ENCODE measurements around the gene GID8.

Gene GID8

DNA sequence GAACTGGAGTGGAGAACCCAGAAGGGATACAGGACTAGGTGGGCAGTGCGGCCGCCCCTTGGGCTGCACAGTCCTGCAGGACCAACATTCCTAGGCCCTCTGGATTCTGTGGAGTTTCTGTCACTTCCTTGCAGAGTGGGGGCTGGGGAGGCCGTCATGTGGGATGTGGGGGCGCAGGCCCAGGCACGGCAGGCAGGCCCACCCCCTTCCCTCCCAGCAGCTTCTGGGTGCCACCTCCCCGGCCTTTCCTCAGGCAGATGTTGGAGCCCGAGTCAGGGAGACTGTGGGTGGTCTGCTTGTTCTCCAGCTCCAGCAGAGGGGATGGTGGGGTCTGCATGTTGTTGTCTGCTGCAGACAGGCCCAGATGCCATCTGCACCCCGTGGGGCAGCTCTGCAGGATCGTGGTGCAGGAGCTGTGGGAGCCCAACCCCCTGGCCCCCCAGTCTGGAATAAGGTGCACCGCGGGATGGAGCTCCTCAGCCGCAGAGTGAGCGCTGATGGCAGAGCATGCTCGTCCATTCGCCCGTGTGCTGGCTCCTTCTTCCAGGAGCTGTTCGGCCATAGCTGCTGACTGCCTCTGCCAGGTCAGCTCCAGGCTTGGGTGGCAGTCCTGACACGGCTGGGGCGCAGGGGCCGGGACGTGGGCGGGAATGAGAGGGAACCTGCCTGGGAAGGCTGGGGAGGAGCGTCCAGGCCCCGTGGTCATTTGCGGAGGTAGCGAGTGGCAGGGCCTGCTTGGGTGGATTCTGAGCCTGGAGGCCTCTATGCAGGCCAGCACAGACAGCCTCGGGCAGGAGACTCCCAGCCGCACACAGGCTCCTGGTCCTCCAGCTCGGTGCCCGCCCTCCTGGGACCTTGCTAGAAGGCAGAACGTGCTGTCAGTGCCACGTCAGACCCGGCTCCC is 32.6 kb downstream of the GID8 start:
- no peak for DNase-seq (ENCODE audit: low spot score)

DNA sequence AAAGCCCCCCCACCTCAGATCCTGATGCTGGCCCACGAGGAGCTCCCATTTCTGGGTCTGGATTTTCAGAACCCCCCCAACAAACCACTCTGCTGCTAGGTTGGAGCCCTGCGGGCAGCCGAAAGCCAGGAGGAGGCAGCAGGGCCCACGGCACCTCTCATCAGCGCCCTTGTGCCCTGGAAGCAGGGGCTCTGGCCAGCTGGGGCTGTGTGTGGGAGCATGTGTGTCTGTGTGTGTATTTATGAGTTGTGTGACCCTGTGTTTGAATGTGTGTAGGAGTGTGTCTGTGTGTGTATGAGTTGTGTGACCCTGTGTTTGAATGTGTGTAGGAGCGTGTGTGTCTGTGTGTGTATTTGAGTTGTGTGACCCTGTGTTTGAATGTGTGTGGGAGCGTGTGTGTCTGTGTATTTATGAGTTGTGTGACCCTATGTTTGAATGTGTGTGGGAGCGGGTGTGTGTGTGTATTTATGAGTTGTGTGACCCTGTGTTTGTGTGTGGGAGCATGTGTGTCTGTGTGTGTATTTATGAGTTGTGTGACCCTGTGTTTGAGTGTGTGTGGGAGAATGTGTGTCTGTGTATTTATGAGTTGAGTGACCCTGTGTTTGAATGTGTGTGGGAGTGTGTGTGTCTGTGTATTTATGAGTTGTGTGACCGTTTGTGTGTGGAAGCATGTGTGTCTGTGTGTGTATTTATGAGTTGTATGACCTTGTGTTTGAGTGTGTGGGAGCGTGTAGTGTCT is 33.4 kb downstream of the GID8 start:
- no peak for DNase-seq (ENCODE audit: low spot score)

DNA sequence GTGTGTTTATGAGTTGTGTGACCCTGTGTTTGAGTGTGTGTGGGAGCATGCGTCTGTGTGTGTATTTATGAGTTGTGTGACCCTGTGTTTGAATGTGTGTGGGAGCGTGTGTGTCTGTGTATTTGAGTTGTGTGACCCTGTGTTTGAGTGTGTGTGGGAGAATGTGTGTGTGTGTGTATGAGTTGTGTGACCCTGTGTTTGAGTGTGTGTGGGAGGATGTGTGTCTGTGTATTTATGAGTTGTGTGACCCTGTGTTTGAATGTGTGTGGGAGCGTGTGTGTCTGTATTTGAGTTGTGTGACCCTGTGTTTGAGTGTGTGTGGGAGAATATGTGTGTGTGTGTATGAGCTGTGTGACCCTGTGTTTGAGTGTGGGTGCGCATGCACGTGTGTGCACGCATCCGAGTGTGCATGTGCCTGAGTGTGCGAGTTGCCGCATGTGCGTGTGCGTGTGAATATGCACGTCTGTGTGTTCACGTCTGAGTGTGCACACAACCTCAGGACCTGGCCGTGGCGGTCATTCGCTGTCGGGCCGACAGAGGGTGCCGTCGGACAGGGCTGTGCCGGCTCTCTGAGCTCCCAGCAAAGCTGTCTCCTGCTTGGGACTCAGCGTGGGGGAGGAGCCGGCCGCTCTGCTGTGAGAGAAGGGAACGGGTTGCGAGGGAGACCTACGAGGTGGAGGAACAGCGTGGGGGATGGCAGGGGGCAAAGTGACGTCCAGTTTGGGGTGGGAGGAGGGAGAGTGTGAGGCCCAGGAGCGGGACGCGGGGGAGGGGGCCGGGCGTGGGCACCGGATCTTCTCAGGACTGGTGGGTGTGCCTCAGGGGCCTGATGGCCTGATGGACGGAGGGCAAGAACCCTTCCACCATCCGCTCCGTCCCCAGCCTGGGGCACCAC is 34.2 kb downstream of the GID8 start:
- DNase-seq (ENCODE audit: low spot score) = peak; percentile 98

DNA sequence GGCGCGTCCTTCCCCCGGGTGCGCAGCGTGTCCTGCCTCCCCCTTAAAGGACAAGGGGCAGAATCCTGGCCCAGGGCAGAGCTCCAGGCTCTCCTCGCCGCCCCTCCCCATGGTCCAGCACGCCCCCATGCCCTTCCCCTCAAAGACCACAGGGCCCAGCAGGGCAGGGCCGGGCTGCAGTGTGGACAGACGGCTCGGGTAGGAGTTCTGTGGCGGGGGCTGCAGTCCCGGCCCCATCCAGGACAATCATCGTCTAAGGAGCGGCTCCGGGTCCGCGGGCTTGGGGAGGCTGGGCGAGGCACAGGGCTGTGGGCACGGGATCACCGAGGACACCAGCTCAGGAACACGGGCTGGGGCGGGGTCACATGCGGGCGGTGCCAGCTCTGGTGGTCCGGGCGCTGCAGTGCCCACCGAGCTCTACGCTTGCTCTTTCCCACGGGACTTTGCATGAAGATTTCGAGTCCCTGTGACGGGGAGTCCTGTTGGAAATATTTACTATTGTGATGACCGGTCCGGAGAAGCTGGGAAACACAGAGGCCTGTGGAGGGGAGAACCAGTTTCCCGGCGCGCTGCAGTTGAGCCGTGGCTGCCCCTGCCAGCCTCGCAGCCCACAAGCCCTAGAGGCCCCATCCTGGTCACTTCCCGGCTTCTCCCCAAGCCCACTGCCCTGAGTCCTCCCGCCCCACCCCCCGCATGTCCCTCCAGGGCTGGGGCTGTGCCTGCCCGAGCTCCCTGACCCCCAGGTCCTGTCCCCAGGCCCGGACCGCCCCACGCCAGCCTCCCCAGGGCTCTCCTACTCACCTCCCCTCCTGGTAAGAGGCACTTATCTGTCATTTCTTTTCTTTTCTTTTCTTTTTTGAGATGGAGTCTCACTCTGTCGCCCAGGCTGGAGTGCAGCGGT is 35.1 kb downstream of the GID8 start:
- no peak for DNase-seq (ENCODE audit: low spot score)

DNA sequence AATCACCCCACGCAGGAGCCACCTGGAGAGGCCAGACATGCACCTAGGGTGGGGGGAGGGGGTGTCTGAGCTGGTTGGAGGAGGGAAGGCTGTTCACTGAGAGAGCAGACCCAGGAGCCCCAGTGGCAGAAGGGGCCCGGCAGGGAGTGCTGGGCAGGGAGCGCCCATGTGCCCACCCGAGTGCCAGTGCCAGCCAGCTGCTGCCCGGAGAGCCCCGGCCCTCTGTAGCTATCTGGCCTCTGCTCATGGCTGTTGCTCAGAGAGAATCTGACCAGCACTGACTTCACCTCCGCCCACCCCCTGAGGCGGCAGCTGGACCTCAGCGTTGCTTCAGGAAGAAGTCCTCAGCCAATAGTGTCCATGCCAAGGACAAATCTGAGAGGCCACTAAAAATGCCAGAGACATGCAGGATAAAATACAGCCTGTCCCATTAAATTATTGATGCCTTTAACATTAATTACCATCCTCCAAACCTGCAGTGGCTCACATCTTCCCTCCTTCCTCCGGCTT is 37.4 kb downstream of the GID8 start:
- no peak for DNase-seq (ENCODE audit: low spot score)

DNA sequence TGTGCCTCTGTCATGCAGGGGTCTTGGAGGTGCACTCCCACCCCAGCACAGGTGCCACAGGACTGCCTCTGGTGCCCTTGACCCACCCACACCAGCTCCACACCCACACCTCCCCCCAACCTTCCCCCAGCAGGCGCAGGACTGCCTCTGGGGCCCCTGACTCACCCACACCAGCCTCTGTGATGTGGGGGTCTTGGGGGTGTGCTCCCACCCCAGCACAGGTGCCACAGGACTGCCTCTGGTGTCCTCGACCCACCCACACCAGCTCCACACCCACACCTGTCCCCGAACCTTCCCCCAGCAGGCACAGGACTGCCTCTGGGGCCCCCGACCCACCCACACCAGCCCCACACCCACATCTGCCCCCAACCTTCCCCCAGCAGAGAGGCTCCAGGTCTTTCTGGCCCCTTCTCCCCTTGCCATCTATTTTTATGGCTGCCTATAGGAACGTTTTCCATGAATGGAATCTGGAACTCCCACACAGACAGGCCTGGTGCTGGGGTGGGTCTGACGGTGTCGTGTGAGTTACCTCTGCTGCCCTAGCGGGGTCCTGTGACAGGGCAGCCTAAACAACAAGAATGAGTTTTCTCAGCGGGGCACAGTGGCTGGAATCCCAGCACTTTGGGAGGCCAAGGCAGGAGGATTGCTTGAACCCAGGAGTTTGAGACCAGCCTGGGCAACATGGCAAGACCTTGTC is 38.0 kb downstream of the GID8 start:
- no peak for DNase-seq (ENCODE audit: low spot score)

DNA sequence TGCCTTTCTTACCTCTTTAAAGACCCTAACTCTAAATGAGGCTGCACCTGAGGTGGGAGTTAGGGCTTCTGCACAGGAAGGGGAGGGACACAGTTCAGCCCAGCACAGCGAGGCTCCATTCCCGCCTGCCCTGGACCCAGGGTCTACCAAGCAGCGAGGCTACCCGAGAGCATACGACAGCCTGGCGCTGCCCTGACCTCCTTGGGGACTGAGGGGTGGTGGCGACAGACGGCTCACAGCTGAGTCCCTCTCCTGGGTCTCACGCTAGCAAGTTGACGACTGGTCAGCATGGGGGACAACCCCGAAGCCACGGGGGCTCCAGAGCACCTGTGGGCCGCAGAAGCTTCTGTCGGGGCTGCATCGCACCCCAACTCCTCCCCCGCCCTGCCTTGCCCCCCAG is 38.9 kb downstream of the GID8 start:
- DNase-seq (ENCODE audit: low spot score) = no peak

DNA sequence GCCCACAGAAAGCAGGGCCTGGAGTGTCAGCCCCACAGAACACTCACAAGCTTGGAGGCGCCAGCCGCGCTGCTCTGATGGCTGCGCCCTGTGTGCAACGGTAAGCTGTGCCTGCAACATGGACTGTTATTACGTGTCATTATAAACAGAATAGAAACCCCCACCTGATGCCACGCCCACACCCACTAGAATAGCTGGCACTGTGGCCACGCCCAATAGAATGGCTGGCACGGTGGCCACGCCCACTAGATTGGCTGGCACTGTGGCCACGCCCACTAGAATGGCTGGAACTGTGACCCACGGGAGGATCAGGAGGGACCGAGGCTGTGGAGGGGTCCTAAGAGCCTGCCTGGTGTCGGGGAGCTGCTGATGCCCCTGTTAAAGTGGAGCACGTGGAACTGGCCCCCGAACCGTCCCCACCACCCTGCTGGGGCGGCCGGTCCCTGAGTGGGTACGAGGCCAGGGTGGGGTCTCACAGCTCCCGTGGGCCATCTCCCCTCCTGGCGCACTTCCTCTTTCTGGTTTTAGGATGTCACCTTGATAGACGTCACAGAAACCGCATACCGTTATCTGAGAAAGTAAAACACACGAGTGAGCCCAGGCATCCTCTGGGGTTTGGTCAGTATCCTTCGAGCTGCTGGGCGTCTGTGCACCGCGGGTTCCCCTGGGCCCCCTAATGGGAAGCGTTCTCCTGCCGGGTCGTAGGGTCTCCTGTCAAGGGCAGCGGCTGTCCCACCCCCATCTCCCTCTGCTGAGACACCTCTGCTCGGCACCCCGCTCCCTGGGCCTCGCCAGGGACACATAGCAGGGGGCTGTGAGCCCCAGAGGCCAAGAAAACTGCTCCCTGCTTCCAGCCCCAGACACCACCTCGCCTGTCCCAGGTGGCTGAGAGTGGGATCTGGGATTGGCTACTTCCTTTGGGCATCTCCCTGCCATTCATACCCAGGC is 39.9 kb downstream of the GID8 start:
- peak; percentile 50 for DNase-seq (ENCODE audit: low spot score)

DNA sequence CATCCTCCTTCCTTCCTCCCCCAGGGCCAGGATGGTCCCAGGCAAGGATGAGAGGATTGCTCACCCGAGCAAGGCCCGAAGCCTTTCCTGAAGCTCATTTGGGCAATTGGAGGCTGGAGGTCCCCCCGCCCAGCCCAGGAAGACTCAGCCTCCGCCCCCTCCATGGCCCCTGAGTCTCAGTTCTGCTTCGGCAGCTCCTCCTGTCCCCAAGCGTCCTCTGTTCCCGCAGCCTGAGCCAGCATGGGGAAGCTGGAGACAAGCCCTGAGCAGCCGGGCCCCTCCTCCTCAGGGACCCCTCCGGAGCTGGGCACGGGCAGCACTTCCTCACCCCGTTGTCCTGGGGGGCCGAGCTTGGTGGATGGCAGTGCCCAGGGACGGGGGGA is 40.6 kb downstream of the GID8 start:
- no peak for DNase-seq (ENCODE audit: low spot score)

DNA sequence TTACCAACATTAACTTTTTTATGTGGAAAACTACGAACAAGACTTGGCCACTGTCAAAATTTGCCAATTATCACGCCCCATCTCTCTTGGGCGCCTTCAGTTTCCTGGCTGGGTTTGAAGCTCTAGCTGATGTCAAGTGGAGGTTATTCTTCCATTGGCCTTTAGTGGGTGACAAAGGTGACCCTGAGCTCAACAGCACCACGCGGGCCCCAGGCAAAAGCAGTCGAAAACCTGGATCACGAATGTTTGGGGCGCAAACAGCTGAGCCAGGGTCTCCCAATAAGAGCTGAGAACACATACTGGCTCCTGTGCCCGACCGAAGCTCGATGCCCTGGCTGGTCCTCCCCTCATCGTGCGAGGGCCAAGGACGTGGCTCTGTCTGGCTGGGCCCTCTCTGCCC is 41.4 kb downstream of the GID8 start:
- DNase-seq (ENCODE audit: low spot score) = no peak

DNA sequence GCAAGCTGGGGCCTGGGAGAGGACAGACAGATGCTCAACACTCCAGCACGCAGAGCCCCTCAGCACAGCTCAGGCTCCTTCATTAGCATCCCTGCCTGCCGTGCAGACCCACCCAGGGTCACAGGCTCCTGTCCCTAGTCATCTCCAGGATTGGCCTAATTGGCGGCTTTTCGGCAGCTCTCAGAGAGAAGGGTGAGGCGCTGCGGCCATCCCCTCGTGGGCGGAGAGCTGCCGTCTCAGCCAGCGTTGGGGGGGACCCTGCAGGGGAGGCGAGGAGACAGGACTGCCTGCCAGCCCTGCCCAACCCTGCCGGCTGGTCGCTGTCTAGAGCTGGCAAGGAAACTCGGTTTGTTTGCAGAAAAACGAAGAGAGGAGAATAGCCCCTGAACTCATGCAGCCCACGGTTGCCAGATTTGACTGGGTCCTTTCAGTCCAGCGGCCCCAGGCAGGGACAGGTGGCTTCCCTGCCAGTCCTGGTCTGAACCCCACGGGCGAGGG is 42.0 kb downstream of the GID8 start:
- no peak for DNase-seq (ENCODE audit: low spot score)

DNA sequence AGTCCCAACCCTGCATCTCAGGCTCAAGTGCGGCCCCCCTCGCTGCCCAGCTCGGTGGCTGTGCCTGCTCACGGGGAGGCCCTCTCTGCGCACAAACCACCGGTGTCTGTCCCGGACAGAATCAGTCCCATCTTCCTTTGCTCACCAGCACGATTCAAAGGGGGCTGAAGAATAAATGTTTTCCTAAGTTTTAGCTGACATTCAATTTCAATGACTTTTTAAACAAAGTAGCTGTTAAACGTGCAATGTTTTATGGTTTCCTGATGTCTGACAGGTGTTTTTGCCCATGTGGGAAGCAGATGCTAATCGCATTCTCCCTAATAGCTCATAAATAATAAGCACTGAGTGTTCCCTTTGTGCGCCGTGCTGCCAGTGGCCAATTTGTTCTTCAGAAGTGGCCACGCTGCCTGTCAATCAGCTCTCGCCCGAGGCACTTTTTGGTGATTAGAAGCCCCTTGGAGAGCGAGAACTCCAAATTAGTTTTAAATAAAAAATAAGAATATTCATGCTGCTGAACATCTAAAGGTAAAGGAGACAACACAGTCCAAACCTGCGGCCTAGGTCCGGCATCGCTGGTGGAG is 42.5 kb downstream of the GID8 start:
- no peak for DNase-seq (ENCODE audit: low spot score)

DNA sequence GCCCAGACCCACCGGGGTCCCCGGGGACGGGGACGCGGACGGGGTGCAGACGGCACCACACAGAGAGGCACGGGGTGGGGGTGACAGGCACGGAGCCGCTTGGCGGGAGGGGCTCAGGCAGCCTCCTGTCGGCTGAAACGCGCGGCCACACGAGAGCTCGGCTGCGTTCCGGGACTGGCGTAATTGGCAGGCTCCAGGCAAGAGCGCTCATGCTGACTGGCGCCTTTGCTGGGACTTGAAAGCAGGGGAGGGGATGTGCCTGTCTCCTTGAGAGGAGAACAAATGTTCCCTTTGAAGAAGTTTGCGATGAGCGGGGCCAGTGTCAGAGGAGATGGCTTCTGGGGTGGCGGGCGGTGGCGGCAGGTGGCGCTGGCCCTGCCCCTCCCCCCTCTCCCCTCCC is 43.0 kb downstream of the GID8 start:
- DNase-seq (ENCODE audit: low spot score) = no peak

DNA sequence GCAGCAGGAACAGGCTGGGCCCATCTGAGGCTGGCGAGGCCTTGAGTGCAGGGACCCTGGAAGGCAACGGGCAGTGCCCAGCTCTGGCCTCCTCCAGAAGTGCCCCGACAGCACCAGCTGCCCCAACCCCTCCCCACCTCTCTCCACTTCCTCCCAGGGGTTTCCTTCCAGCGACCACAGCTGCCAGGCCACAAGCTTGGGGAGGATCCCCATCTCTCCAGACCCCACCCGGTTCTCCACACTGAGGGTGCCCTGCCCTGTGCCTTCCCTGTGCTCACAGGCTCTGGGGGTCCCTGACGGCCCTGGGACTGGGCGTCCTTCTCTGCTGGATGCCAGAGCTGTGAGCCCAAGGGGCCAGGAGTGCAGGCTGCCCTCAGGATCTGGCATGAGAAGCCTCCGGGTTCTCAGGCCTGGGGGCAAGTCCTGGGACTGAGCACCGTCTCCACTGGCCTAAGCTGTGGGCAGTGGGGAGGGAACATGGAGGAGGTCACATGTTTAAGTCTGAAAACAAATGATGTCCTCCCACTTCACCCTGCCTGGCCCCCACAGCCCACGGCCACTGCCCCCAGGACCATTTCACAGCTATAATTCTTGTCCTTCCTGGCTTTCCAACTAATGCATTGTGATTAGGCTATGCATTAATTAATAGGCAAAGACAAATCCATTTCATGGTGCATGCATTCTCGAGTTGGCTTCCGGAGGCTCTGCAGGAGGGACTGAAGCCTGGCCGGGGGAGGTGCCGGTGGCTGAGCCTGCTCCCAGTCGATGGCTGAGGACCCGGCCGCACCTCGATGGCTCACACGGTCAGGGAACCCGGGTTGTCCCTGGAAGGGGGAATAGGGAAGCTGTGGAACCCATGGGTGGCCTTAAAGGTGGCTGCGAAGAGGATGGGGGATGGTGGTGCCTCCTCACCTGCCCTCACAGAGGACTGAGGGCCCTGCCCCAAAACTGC is 44.5 kb downstream of the GID8 start:
- no peak for DNase-seq (ENCODE audit: low spot score)

DNA sequence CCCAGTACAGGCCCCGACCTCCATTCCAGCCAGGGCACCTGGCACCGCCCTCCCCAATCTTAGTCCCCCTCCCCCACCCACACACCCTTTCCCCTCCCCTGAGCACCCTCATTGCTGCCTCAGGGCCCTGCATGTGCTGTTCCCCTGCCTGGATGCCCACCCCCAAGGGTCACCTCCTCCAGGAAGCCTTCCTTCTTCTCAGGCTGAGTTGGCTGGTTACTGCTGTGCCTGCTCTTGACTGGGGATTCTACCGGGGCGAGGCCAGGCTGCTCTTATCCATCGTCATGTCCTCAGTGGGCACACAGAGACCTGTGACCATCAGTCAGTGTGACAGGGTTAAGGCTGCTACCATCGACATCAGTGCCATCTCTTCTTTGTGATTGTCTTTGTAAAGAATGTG is 45.3 kb downstream of the GID8 start:
- DNase-seq (ENCODE audit: low spot score) = no peak

DNA sequence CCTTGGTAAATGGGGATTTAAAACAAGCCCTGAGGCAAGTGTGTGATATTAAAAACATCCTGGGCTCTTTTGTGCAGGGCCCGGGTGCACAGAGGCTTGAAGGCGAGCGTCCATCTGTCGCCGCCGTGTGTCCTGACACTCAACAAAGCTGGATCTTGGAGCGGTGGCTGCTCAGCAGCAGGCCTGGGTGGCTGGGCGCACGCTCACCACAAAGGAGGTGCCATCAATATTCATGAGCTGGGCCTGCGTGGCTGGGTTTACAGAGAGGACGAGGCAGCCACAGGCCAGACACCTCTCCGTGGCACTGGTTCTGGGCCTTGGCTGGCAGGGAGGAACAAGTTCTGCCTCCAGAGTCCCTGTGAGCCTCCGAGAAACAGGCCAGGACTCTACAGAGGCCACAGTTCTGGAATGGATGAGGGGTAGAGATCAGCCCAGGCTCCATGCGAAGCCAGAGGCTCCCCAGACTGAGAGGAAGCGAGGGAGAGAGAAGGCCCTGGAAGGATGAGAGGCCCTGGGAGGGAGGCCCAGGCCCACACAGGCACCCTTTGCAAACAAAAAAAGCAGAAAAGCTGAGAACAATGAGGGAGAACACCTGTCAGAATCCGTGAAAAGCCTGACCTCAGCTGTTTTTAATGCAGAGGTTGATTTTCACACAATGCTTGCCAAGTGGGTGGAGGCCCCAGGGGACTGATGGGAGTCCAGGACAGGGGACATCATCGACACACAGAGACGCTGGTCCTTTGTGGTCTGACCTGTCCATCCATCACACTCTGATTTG is 46.9 kb downstream of the GID8 start:
- no peak for DNase-seq (ENCODE audit: low spot score)

DNA sequence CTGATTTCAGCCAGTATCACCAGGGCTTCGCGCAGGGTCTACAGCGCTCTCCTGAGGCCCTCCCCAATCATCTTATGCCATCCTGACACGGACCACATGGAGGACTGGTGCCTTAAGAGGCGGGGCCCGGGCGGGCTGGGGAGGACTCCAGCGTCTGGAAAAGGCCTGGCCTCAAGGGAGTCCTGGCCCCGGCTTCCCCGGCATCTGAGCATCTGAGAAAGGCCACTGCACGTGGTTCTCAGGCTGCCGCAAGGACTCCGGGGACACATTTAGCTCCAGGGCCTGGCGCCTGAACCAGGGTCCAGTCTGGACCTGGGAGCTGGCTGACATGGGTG is 47.5 kb downstream of the GID8 start:
- DNase-seq (ENCODE audit: low spot score) = no peak
